GM12878 (cell line): ENCODE measurements around the gene FAM222A. TPM values are rescaled to one million over a fixed set of nuclear protein-coding genes. Genes with fewer than 3 reads are reported as not detected.

ENCODE experiments used
- ATAC-seq: fragments of 200-7000 bp; cut with Tn5 transposase; 3 replicates; pipeline ENCODE4 v1.9.1; 2020; ENCODE audit warnings: mild to moderate bottlenecking, moderate library complexity
- BruUV-seq: library from RNA; stranded (reverse); fragments of 400-500 nt; replicated peaks from 2 replicates; lab custom pipeline; 2021; lab: Mats Ljungman, UMichigan
- CTCF ChIA-PET: fragments of 300-600 bp; sonication (Branson Sonifier 250); formaldehyde crosslinking; extraction: SDS; loops from one replicate; lab custom pipeline; 2021; ENCODE audit warnings: inconsistent platforms; lab: Yijun Ruan, JAX
- POLR2A ChIA-PET: fragments of 350-600 bp; formaldehyde crosslinking; extraction: SDS; loops from one replicate; lab custom pipeline; 2021; ENCODE audit warnings: inconsistent platforms; lab: Charles Lee
- RAD21 ChIA-PET: fragments of 300-600 bp; sonication (Branson Sonifier 250); formaldehyde crosslinking; loops from one replicate; lab custom pipeline; 2023; ENCODE audit warnings: antibody characterized with exemption; ENCODE audit not compliant: unreplicated experiment; lab: Charles Lee
- SMC1A ChIA-PET: fragments of 300-600 bp; sonication (Branson Sonifier 250); formaldehyde crosslinking; loops from one replicate; lab custom pipeline; 2023; ENCODE audit not compliant: unreplicated experiment, uncharacterized antibody; lab: Charles Lee
- DNase-seq: peaks from one replicate; pipeline ENCODE4 v3.0.0-alpha.2; 2011; ENCODE audit warnings: low read depth, low spot score
- FAIRE-seq: peaks from 3 replicates; lab custom pipeline; 2011; peaks lifted over from hg19 to GRCh38; lab: Jason Lieb, UNC
- H2AFZ ChIP-seq: 2 replicates; pipeline ENCODE4 v1.6.0; 2011; ENCODE audit warnings: low read depth, low read length, control low read depth; ENCODE audit not compliant: control insufficient read depth
- H3K27ac ChIP-seq: 2 replicates; pipeline ENCODE4 v1.5.1; 2011; ENCODE audit warnings: control low read depth; ENCODE audit not compliant: control insufficient read depth, insufficient read depth
- H3K27me3 ChIP-seq, 2 experiments: replicated peaks in 1 of 2; 2 replicates each; pipeline versions ENCODE4 v1.6.0 to v1.6.1; 2011; ENCODE audit warnings: low read length in 1 of 2; ENCODE audit not compliant: control insufficient read depth in 2 of 2, insufficient read depth in 2 of 2
- H3K36me3 ChIP-seq, 2 experiments: 2 replicates each; pipeline ENCODE4 v1.5.1; 2011; ENCODE audit warnings: low read length in 1 of 2; ENCODE audit not compliant: control insufficient read depth in 2 of 2, insufficient read depth in 2 of 2
- H3K4me1 ChIP-seq: 2 replicates; pipeline ENCODE4 v1.6.1; 2011; ENCODE audit warnings: mild to moderate bottlenecking, low read length, moderate library complexity, mixed read lengths; ENCODE audit not compliant: control insufficient read depth, insufficient read depth
- H3K4me2 ChIP-seq: 2 replicates; pipeline ENCODE4 v1.6.0; 2011; ENCODE audit warnings: control low read depth; ENCODE audit not compliant: control insufficient read depth, insufficient read depth
- H3K4me3 ChIP-seq: fragments of 200-600 bp; sonication (generic); 2 replicates; pipeline ENCODE4 v1.5.1; 2016
- H3K79me2 ChIP-seq: 2 replicates; pipeline ENCODE4 v1.6.0; 2011; ENCODE audit warnings: low read length; ENCODE audit not compliant: control insufficient read depth, insufficient read depth
- H3K9ac ChIP-seq: 2 replicates; pipeline ENCODE4 v1.8.0; 2011; ENCODE audit warnings: low read length, control low read depth, mixed read lengths; ENCODE audit not compliant: control insufficient read depth, insufficient read depth
- H3K9me3 ChIP-seq: replicated peaks from 3 replicates; pipeline ENCODE4 v1.5.1; 2011; ENCODE audit warnings: mild to moderate bottlenecking, low read length; ENCODE audit not compliant: control insufficient read depth, insufficient read depth
- H4K20me1 ChIP-seq: 2 replicates; pipeline ENCODE4 v1.6.0; 2011; ENCODE audit not compliant: control insufficient read depth, insufficient read depth
- CHD1 ChIP-seq: IDR thresholded peaks from 2 replicates; pipeline ENCODE4 v1.6.1; 2012; ENCODE audit warnings: low read depth, low read length, improper control_type of control experiment
- DPF2 ChIP-seq: fragments of 450-650 bp; IDR thresholded peaks from 2 replicates; pipeline ENCODE4 v1.6.1; 2017; ENCODE audit warnings: mild to moderate bottlenecking
- HCFC1 ChIP-seq: fragments of 150-350 bp; IDR thresholded peaks from 2 replicates; pipeline ENCODE4 v1.6.1; 2014; ENCODE audit warnings: low read length
- WGBS: methylation state at CpG from one replicate; pipeline ENCODE4 v1.1.6; 2016; ENCODE audit warnings: low lambda C conversion rate; ENCODE audit not compliant: insufficient replicate concordance, insufficient coverage; ENCODE audit errors: missing lambda C conversion rate; 5-methylcytosine and 5-hydroxymethylcytosine counted together
- in situ Hi-C: fragments of 300-500 bp; cut with MboI; formaldehyde crosslinking; loops from 9 replicates; pipeline ENCODE4 v1.14.3; 2018; ENCODE audit warnings: mixed read lengths
- intact Hi-C: fragments of 100-400 bp; cut with micrococcal nuclease; formaldehyde crosslinking; loops from one replicate; pipeline ENCODE4 v1.14.2; 2022; ENCODE audit not compliant: unreplicated experiment
- polyA plus RNA-seq, 11 experiments: library from polyadenylated mRNA; depleted of rRNA in 4 of 11; unstranded in 6 of 11; stranded (reverse) in 5 of 11; fragments of >200 nt; fragmentation: Nextera tagmentation in 4 of 11; fragmentation: Illumina TruSeq in 1 of 11; extraction: Ambion mirVana in 4 of 11; extraction: Trizol in 1 of 11; gene quantifications; 1 replicate in 1 of 11; 2 replicates in 10 of 11; pipeline versions ENCODE4 v1.2.1 to v1.2.3, GENCODE V29; 2011 to 2016; ENCODE audit warnings: inconsistent platforms in 2 of 11, missing spikeins in 2 of 11, low read depth in 1 of 11
- total RNA-seq, 4 experiments: library from RNA; depleted of rRNA in 3 of 4; stranded (reverse); fragments of >200 nt in 3 of 4; fragmentation: Illumina TruSeq in 1 of 4; extraction: Trizol in 1 of 4; gene quantifications; 2 replicates each; pipeline versions ENCODE4 v1.2.1 to v1.2.3, GENCODE V29; 2013 to 2021
- TF ChIP-seq, protein P1 (sequence below): fragments of 450-650 bp; IDR thresholded peaks from 2 replicates; pipeline ENCODE4 v1.6.1; 2017; ENCODE audit warnings: mild to moderate bottlenecking

The FAM222A gene
- total and polyA plus RNA-seq, 10 of the 15 experiments (the other 5 are each of a cell fraction or from before 2014, with no cell fraction given), result 0.04 to 0.49 (median 0.14) TPM; not detected in 3

DNA sequence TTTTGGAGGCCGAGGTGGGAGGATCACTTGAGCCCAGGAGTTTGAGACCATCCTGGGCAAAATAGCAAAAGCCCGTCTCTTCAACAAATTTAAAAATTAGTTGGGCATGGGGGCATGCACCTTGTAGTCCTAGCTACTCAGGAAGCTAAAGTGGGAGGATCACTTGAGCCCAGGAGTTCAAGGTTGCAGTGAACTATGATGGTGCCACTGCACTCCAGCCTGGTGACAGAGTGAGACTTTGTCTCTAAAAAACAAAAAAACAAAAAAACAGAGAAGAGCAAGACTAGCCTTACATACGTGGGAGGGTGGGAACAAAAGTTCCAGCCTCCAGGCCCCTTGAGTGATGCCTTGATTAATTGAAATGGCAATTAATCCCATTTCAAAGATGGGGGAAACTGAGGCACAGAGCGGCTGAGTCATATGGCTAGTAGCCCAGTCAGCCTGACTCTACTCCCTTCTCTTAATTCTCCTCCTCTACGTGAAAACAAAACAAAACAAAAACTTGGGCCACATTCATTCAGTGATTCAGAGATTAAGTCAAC lies 3.3 kb upstream of the FAM222A start:
- H4K20me1 ChIP-seq, result no peaks in the 10 kb centered on the region
- TF ChIP-seq HCFC1 (no peak), DPF2 (no peak), CHD1 (no peak)
- TF ChIP-seq, protein P1, sequence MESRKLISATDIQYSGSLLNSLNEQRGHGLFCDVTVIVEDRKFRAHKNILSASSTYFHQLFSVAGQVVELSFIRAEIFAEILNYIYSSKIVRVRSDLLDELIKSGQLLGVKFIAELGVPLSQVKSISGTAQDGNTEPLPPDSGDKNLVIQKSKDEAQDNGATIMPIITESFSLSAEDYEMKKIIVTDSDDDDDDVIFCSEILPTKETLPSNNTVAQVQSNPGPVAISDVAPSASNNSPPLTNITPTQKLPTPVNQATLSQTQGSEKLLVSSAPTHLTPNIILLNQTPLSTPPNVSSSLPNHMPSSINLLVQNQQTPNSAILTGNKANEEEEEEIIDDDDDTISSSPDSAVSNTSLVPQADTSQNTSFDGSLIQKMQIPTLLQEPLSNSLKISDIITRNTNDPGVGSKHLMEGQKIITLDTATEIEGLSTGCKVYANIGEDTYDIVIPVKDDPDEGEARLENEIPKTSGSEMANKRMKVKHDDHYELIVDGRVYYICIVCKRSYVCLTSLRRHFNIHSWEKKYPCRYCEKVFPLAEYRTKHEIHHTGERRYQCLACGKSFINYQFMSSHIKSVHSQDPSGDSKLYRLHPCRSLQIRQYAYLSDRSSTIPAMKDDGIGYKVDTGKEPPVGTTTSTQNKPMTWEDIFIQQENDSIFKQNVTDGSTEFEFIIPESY, result no peak
- ChIA-PET SMC1A (no interaction called here), POLR2A (no interaction called here), RAD21 (no interaction called here), CTCF (no interaction called here)
- no peak for ATAC-seq
- no TSS peak for BruUV-seq
- 26% methylated on average over 5 of the region's 5 CpGs for WGBS
- H3K79me2 ChIP-seq, result no peaks in the 10 kb centered on the region
- no peak for DNase-seq
- intact Hi-C loops (no loop called here), in situ Hi-C loops (no loop called here)
- H3K36me3 ChIP-seq, result no peaks in the 10 kb centered on the region
- no peak for FAIRE-seq
- no peak overlapping the region for H2AFZ ChIP-seq
- H3K9ac ChIP-seq, result no peak overlapping the region
- H3K4me1 ChIP-seq, result peaks cover 6% of the 10 kb centered on the region
- no peak overlapping the region for H3K4me2 ChIP-seq
- H3K9me3 ChIP-seq, result no peaks in the 10 kb centered on the region
- no peak overlapping the region for H3K4me3 ChIP-seq
- H3K27ac ChIP-seq, result no peak overlapping the region
- H3K27me3 ChIP-seq, result peaks cover 0 to 6% of the 10 kb centered on the region in 2 experiments; a peak in 3 of 4 replicates
